LoVo (cell line): ENCODE results near the gene OTOS.

Experiments
- DNase-seq: peaks from one replicate; pipeline ENCODE4 v3.0.0-alpha.2; 2016; ENCODE audit warnings: low spot score

The OTOS gene

DNA sequence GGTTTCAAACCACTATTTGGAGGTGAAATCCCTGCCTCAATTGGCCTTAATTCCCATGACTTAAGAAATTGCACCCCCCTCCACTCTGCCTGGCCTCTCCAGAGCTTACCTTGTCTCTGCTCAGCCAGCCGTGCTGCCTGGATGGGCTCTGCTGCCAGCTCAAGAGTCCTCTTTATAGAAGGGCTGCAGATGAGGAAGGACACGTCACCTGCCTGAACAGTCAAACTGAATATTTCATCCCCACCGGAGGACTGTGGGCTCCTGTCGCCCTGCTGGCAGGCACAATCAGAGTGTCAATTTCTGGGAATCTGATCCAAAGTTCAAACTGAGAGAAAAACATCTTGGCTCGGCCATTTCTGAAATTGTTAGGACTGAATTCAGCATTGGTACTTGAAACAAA lies at the start of gene OTOS:
Gene OTOS, minus strand, starts transcription at position 148 of the 400 bp plus-strand sequence. CDS start 332 bp downstream, outside the sequence.
- DNase-seq = no peak

DNA sequence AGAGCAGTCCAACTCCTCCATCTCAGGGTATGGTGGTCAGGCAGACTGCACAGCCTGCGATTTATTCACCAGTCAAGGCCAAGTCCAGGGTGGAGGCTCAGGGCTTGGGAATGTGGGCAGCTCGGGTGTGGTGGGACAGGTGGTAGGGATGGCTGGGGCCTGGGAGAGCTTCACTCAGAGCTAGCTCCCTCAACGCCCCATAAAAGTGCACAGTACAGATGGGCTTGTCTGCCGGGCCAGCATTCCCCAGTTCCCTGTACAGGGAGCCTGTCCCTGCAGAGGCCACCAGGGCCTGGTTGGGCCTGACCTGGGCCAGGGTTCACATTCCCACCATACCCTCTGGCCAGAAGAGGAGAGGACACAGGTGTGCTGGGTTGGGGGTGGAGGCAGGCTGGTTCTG lies 49.2 kb upstream of the OTOS start:
- DNase-seq = no peak

DNA sequence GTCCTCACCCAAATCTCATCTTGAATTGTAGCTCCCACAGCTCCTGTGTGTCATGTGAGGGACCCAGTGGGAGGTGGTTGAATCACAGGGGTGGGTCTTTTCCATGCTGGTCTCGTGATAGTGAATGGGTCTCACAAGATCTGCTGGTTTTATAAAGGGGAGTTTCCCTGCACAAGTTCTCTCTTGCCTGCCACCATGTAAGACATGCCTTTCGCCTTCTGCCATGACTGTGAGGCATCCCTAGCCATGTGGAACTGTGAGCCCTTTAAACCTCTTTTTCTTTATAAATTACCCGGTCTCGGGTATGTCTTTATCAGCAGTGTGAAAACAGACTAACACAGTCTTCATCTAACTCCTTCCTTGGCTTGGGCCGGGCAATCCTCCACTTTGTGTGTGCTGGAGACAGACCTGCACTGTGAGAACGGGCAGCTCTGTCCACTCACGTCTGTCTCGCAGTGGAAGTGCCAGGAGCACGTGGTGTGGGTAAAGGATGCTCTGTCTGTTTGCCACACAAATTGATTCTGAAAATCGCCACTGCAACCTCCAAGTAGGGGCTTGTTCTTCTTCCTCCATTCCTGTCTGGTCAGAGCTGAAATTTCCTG lies 47.6 kb upstream of the OTOS start:
- no peak for DNase-seq

DNA sequence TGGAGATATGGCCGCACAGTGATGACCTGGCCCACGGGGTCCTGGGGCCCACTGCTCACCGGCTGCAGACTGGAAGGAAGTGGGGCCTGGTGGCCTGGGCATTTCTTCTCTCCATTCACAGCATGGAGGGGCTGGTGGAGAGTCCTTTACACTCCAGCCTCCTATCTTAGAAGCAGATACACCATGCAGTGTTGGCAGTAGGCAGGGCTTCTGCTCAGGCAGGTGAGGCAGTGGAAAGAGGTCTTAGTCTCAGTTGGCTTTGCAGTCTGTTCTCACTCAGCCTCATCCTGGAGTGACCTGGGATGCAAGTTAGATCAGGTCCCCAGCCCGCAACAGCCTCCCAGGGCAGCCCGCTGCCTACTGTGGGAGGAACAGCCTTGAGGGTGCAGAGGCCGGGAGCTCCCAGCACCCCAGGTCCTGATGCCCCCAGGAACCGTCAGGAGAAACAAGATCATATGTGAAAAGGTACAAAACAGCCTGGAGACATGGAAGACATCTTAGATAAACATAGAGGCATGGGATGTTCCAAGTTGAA lies 45.8 kb upstream of the OTOS start:
- DNase-seq = no peak

DNA sequence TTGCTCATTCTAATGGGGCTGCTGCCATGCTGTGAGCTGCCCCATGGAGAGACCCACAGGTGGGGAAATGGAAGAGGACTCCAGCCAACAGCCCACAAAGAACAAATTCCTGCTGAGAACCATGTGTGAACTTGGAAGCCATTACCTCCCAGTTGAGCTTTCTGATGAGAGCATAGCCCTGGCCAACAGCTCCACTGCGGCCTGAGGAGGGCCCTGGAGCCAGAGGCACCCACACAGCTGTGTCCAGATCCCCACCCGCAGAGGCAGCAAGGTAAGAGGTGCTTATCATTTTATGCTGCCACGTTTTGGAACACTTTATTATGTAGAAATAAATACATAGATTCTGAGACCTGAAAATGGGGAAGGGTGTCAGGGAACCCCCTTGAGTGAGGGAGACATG lies 44.2 kb upstream of the OTOS start:
- DNase-seq = no peak

- DNase-seq = no peak
Measured at GRCh38 chr2:240183875-240184590, 43.6 kb upstream of the OTOS start.

DNA sequence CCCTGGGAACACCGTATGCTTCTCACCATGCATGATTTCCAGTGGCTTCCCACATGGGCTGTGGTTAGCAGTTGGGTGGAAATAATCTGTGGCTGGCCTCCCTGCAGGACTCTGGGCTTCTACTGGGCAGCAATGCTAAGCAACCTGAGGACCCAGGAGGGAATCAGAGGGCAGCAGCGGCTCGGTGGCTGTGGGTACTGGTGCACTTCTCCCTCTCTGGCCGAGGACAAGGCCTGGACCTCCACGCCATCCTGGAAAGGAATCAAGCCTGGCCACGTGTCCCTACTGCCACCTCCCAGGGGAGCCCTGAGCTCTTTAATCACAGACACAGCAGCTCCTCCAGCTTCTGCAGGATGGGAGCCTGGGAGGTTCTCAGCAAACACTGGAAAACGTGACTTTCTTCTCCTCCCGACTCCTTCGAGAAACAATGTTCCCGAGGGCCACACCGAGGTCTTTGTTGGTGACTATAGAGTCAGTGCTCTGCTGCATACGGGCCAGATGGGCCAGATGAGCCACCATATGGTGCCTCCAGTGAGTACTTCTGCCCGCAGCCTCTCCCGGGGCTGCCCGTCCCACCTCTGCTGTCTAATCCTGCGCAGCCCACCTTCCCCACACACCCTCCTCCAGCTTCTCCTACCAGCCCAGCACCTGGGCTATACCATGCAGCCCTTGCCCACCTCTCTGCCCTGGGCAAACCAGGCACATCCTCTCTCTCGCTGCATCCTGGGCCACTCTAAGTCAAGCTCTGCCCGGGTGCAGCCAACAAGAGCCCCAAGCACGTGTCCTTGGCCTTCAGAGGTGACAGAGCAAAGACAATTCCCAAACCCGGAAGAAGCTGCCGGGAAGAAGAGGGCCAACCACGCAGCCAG lies 42.8 kb upstream of the OTOS start:
- no peak for DNase-seq

GRCh38 chr2:240182476-240182875 lies 42.0 kb upstream of the OTOS start:
- no peak for DNase-seq

GRCh38 chr2:240182001-240182400 lies 41.5 kb upstream of the OTOS start:
- DNase-seq = no peak

DNA sequence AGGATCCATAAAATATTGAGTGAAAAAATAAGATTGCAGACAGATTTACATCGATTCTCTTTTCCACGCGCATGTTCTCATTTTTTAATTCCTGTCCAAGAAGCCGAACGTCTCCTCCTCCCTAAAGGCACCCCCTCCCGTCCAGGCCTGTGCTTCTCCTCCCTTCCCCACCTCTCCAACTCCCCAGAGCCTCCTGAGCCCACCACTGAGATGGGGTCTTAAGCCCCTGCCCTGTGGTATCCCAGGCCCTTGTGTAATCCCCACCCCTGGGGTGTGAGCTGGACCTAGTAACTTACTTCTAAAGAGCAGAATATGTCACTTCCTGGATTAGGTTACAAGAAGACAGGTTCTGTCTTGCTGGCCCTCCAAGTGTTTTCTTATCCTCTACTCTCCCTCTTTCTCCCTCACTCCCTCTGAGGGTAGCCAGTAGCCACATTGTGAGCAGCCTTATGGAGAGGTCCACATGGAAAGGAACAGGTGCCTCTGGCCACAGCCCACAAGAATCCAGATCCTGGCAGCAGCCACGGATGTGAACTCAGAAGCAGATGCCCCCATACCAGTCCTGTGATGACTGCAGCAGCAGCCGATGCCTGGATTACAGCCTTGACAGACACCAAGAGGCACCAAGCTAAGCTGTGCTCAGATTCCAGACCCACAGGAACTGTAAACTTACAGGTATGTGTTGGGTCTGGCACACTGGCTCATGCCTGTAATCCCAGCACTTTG lies 39.6 kb upstream of the OTOS start:
- DNase-seq = no peak

- no peak for DNase-seq
Measured at GRCh38 chr2:240179186-240179815, 38.8 kb upstream of the OTOS start.

DNA sequence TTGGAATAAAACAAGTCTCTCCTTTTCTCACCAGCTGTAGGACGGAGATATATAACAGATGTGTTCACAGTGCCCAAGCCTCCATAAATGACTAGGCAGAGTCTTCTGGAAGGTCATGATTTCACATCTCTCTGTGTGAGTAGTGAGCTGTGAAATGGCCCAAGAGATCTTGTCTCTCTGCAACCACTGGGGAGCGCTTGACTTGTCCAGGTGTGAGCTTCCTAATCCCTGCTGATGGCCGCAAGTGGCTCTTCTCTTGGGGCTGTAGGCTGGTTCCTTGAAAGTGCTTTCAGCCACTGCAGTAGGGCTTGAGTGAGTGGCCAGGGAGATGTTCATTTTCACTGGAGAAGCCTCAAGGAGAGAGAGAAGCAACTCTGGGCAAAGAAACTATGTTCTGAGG lies 38.1 kb upstream of the OTOS start:
- no peak for DNase-seq

GRCh38 chr2:240174496-240174895 lies 34.0 kb upstream of the OTOS start:
- no peak for DNase-seq

DNA sequence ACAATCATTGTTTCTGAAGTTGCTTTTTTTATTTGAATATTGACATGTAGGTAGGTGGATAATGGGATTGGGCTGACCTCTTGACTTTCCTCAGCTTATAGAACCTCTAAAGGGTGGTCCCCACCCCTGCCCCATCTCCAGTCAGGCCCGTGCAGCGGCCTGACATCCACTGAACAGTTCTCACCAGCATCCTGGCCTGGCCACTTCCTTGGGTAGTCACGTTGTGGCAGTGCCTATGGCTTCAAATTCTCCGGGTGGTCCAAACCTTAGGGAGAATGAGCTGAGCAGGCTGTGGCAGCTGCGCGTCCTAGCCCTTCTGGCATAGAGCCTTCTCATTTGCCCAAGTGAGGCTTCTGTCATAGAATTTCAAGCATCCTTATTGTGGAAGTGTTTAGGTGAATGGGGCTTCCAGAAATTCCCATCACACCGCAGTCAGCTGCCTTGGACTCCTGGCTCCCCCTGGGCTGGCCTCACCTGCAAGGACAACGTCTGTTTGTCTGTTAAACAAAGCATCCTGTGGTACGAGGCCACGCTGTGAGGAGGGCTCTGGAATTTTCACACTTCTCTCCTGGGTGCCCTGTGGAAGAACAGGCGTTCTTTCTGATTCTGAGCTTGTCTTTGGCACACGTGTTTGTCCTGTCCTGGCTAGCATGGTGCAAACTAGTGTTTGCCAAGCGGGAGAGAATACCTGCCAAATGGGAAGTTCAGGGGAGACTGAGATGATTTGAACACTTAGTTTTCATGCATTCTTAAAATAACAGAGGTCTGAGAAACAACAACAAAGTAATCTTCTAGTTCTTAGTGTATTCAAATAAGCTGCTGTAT lies 31.8 kb upstream of the OTOS start:
- no peak for DNase-seq

GRCh38 chr2:240170883-240171282 lies 30.4 kb upstream of the OTOS start:
- DNase-seq = no peak

- DNase-seq = no peak
Measured at GRCh38 chr2:240170354-240170735, 29.9 kb upstream of the OTOS start.

- no peak for DNase-seq
Measured at GRCh38 chr2:240169486-240170353, 29.3 kb upstream of the OTOS start.

DNA sequence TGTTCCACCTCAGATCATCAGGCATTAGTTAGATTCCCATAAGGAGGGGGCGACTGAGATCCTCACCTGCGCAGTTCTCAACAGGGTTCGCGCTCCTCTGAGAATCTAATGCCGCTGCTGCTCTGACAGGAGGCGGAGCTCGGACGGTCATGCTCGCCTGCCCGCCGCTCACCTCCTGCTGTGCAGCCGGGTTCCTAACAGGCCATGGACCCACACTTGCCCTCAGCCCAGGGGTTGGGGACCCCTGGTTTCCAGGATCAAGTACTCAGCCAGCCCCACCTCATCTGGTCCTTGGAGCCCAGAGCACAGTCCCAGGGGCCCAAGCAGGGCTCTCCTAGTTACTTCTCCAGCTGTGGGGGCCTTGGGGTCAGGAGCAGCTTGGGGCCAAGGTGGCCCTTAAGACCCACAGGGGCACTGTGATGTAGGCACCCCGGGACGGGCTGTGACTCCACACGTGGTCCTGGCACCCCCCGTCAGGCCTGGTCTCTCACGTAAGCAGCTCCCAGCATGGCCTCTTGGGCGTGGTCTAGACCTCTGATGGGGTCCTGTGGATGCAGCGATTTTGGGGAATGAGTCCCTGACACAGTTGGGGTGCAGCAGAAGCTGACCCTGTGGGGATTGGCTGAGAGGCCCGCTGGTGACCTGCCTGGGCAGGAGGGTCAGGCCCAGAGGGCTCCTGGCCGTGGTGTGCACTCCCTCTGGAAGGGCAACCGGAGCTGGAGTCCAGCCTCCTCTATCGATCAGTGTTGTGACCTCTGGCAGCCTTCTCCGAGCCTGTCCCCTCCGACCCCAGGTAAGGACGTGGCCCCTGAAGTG lies 28.3 kb upstream of the OTOS start:
- no peak for DNase-seq

DNA sequence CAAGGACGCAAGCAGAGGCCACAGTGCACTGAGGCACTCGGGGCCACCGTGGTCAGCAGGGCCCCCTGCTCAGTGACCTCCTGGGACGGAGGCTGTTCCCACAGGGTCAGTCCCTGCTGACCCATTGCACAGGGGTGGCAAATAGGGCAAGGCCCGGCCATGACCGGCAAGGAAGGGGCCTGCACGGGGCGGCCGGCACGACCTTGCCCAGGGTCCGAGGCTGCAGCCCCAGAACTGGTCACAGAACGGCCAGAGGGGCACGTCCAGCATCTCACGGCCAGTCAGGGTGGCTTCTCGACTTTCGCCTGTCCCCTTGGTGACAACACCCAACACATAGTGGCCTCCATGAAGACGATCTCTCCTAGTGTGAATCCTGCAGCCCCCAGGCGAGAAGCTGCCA lies 27.6 kb upstream of the OTOS start:
- no peak for DNase-seq
